Measurements from ENCODE around the gene FRAT1. TPM values are rescaled to one million over a fixed set of nuclear protein-coding genes. Genes with fewer than 3 reads are reported as not detected.
A peak's percentile ranks its signal among the peaks of the same experiment; 100 is the strongest.
"Not testable (repeated sequence)": the region's sequence is repeated elsewhere in the genome, so short reads cannot be mapped to it uniquely, and the experiment has no call there.

FRAT1 gene
- total RNA-seq, 1 experiment from 2014 or later = 2.5 TPM

DNA sequence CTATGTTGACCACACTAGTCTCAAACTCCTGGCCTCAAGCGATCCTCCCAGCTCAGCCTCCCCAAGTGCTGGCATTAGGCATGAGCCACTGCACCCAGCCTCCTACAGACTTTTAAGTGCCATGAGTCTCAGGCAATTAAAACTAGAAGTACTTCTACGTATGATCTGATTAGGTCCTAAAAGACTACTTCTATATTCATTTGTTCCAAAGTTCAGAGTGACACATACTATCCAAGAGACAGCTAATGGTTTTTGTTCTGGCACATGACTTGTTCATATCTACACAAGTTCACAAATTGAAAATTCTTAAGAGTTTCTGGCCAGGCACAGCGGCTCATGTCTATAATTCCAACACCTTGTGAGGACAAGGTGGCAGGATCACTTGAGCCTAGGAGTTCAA lies 38.3 kb upstream of the FRAT1 start:
- Histone ChIP-seq H3K4me2 (ENCODE audit: low read depth, low read length, poor library complexity, severe bottlenecking) (no peak overlapping the region), H3K79me2 (ENCODE audit: low read length) (peaks cover 49% of the 10 kb centered on the region), H4K20me1 (ENCODE audit: insufficient read depth, low read depth, low read length) (no peaks in the 10 kb centered on the region), H3K9me3 (ENCODE audit: low read length) (no peaks in the 10 kb centered on the region), H3K27ac (ENCODE audit: low read length) (no peak overlapping the region), H3K9me2 (replicated peaks; ENCODE audit: insufficient read depth, low read length) (no peaks in the 10 kb centered on the region), H2AFZ (ENCODE audit: low read length) (no peak overlapping the region), H3K36me3 (ENCODE audit: insufficient read depth, low read length) (no peaks in the 10 kb centered on the region), H3K4me3 (ENCODE audit: low read length) (no peak overlapping the region), H3K4me1 (ENCODE audit: low read length) (peaks cover 32% of the 10 kb centered on the region), H3K9ac (ENCODE audit: low read length) (no peak overlapping the region), H3K27me3 (ENCODE audit: low read length) (no peaks in the 10 kb centered on the region)
- no peak for DNase-seq

DNA sequence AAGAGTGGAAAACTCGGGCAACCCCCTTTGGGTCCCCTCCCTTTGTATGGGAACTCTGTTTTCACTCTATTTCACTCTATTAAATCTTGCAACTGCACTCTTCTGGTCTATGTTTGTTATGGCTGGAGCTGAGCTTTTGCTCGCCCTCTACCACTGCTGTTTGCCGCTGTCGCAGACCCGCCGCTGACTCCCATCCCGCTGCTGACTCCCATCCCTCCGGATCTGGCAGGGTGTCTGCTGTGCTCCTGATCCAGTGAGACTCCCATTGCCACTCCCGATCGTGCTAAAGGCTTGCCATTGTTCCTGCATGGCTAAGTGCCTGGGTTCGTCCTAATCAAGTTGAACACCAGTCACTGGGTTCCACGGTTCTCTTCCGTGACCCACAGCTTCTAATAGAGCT lies 29.0 kb upstream of the FRAT1 start:
- not testable (repeated sequence) for H3K27me3 ChIP-seq (ENCODE audit: low read length); DNase-seq; H2AFZ ChIP-seq (ENCODE audit: low read length); H3K4me1 ChIP-seq (ENCODE audit: low read length); H3K36me3 ChIP-seq (ENCODE audit: insufficient read depth, low read length); H3K9me3 ChIP-seq (ENCODE audit: low read length); H3K9me2 ChIP-seq (replicated peaks; ENCODE audit: insufficient read depth, low read length); H3K4me2 ChIP-seq (ENCODE audit: low read depth, low read length, poor library complexity, severe bottlenecking); H3K27ac ChIP-seq (ENCODE audit: low read length); H3K9ac ChIP-seq (ENCODE audit: low read length); H4K20me1 ChIP-seq (ENCODE audit: insufficient read depth, low read depth, low read length); H3K4me3 ChIP-seq (ENCODE audit: low read length)
- H3K79me2 ChIP-seq (ENCODE audit: low read length) = peaks cover 21% of the 10 kb centered on the region

DNA sequence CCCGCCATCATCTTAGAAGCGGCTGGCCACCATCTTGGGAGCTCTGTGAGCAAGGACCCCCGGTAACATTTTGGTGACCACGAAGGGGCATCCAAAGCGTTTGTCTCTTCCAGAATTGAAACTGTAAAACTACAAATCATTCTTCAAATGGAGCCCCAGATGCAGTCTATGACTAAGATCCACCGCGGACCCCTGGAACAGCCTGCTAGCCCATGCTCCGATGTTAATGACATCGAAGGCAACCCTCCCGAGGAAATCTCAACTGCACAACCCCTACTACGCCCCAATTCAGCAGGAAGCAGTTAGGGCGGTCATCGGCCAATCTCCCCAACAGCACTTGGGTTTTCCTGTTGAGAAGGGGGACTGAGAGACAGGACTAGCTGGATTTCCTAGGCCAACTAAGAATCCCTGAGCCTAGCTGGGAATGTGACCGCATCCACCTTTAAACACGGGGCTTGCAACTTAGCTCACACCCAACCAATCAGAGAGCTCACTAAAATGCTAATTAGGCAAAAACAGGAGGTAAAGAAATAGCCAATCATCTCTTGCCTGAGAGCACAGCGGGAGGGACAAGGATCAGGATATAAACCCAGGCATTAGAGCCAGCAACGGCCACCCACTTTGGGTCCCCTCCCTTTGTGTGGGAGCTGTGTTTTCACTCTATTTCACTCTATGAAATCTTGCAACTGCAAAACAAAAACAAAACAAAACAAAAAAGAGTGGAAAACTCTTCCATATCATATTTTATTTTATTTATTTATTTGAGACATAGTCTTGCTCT lies 28.3 kb upstream of the FRAT1 start:
- H3K4me2 ChIP-seq (ENCODE audit: low read depth, low read length, poor library complexity, severe bottlenecking) = peak overlapping the region; percentile 79
- H3K27me3 ChIP-seq (ENCODE audit: low read length); H4K20me1 ChIP-seq (ENCODE audit: insufficient read depth, low read depth, low read length); H2AFZ ChIP-seq (ENCODE audit: low read length); H3K9me2 ChIP-seq (replicated peaks; ENCODE audit: insufficient read depth, low read length); H3K36me3 ChIP-seq (ENCODE audit: insufficient read depth, low read length); H3K4me1 ChIP-seq (ENCODE audit: low read length); H3K9me3 ChIP-seq (ENCODE audit: low read length); DNase-seq; H3K27ac ChIP-seq (ENCODE audit: low read length): not testable (repeated sequence)
- peak overlapping the region; percentile 96; the same call in 1 of the 2 replicates for H3K9ac ChIP-seq (ENCODE audit: low read length)
- peak overlapping the region; percentile 84 for H3K4me3 ChIP-seq (ENCODE audit: low read length)
- peaks cover 20% of the 10 kb centered on the region for H3K79me2 ChIP-seq (ENCODE audit: low read length)

DNA sequence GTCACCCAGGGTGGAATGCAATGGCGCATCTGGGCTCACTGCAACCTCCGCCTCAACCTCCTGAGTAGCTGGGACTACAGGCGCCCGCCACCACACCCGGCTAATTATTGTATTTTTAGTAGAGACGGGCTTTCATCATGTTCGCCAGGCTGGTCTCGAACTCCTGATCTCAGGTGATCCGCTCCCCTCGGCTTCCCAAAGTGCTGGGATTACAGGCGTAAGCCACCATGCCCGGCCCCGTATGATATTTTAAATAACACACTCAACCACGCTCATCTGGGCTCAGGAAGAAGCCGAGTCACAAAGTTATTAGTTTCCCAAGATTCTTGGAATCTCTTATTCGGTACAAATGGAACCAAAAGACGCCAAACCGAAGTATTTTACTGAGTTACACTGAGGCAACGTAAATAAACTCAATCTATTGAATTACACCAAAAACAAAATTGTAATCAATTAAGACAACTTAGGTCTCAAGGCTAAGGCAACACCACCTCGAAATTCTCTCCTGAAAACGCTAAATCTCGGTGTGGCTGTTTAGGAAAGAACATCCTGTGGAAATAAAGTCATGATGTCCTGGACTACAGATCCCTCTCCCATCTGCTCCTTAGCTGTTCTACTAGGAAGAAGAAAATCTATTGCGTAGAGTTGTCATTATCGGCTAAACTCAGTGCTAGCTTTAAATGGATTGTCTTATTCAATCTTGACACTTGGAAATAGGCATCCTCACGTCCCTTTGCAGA lies 27.5 kb upstream of the FRAT1 start:
- Histone ChIP-seq H4K20me1 (ENCODE audit: insufficient read depth, low read depth, low read length) (no peaks in the 10 kb centered on the region), H3K4me1 (ENCODE audit: low read length) (peaks cover 6% of the 10 kb centered on the region; the same call in 1 of the 2 replicates), H2AFZ (ENCODE audit: low read length) (peak overlapping the region; percentile 53; the same call in 1 of the 2 replicates), H3K27ac (ENCODE audit: low read length) (peak overlapping the region; percentile 84), H3K27me3 (ENCODE audit: low read length) (no peaks in the 10 kb centered on the region), H3K9ac (ENCODE audit: low read length) (peak overlapping the region; percentile 96), H3K9me2 (replicated peaks; ENCODE audit: insufficient read depth, low read length) (no peaks in the 10 kb centered on the region), H3K4me3 (ENCODE audit: low read length) (peak overlapping the region; percentile 84), H3K36me3 (ENCODE audit: insufficient read depth, low read length) (no peaks in the 10 kb centered on the region), H3K9me3 (ENCODE audit: low read length) (no peaks in the 10 kb centered on the region), H3K79me2 (ENCODE audit: low read length) (peaks cover 16% of the 10 kb centered on the region), H3K4me2 (ENCODE audit: low read depth, low read length, poor library complexity, severe bottlenecking) (peak overlapping the region; percentile 79)
- peak; percentile 39 for DNase-seq

DNA sequence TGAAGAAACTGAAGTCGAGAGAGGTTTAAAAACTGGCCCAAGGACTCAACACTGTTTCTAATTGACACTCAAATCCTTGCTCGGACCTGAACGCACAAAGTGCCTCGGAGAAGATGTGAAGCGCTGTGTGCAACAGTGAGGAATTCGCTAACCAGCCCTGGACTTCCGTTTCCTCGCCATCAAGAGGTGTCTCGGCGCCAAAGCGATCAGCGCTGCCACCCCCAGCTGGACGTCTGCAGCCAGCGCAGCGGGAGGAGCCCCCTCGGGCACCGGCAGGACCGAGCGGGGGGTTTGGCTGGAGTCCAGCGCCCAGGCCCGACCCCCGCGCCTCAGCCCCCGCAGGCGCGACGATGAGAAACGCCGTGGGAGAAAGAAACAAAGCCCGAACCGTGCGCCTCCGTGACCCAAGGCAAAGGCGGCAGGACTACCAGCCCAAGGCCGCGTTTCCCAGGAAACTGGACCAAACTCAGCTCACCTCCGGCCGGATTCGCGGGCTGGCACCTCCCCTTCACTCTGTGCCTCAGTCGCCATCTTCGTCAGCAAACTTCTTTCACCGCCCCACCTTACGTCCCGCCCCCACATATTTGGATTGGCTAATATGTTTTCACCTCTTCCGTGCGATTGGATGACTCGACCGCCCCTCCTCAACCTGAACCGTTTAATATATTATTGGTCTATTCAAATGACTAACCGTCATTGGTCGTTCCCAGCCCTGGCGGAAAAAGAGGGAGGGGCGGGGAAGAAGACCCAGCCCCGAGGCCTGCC lies 26.8 kb upstream of the FRAT1 start, which contains the start of gene ARHGAP19:
TSS of gene ARHGAP19 (minus strand) at position 541 of the 765 bp plus-strand sequence. CDS start at position 531, 10 bp downstream.
- Histone ChIP-seq H3K9me3 (ENCODE audit: low read length) (no peaks in the 10 kb centered on the region), H3K27ac (ENCODE audit: low read length) (peak within 1 kb of the TSS; percentile 84), H3K4me2 (ENCODE audit: low read depth, low read length, poor library complexity, severe bottlenecking) (peak within 1 kb of the TSS; percentile 79), H3K9me2 (replicated peaks; ENCODE audit: insufficient read depth, low read length) (no peaks in the 10 kb centered on the region), H3K9ac (ENCODE audit: low read length) (peak within 1 kb of the TSS; percentile 96), H3K4me3 (ENCODE audit: low read length) (peak within 1 kb of the TSS; percentile 84), H2AFZ (ENCODE audit: low read length) (peak within 1 kb of the TSS; percentile 53; the same call in 1 of the 2 replicates), H3K79me2 (ENCODE audit: low read length) (peaks cover 16% of the 10 kb centered on the region), H3K4me1 (ENCODE audit: low read length) (peaks cover 6% of the 10 kb centered on the region; the same call in 1 of the 2 replicates), H3K27me3 (ENCODE audit: low read length) (no peaks in the 10 kb centered on the region), H3K36me3 (ENCODE audit: insufficient read depth, low read length) (no peaks in the 10 kb centered on the region), H4K20me1 (ENCODE audit: insufficient read depth, low read depth, low read length) (no peaks in the 10 kb centered on the region)
- peak; percentile 96 for DNase-seq

DNA sequence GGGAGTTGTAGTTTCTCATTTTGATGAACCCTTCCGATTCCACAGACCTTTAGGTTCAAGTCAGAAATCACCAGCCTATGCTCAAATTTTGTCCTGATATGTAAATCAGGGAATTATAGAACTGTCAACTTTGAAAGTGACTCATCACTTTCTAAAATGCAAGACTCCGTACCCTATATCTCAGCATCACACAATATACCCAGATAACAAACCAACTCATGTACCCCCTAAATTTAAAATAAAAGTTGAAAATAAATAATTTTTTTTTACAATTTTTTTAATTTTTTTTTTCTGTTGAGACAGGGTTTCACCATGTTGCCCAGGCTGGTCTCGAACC lies 26.2 kb upstream of the FRAT1 start:
- Histone ChIP-seq H2AFZ (ENCODE audit: low read length) (no peak overlapping the region), H3K27ac (ENCODE audit: low read length) (no peak overlapping the region), H3K4me1 (ENCODE audit: low read length) (peaks cover 6% of the 10 kb centered on the region; the same call in 1 of the 2 replicates), H3K9ac (ENCODE audit: low read length) (no peak overlapping the region), H3K4me2 (ENCODE audit: low read depth, low read length, poor library complexity, severe bottlenecking) (peak overlapping the region; percentile 35), H3K27me3 (ENCODE audit: low read length) (no peaks in the 10 kb centered on the region), H4K20me1 (ENCODE audit: insufficient read depth, low read depth, low read length) (no peaks in the 10 kb centered on the region), H3K36me3 (ENCODE audit: insufficient read depth, low read length) (no peaks in the 10 kb centered on the region), H3K79me2 (ENCODE audit: low read length) (peaks cover 14% of the 10 kb centered on the region), H3K4me3 (ENCODE audit: low read length) (peak overlapping the region; percentile 84; the same call in 1 of the 2 replicates), H3K9me3 (ENCODE audit: low read length) (no peaks in the 10 kb centered on the region), H3K9me2 (replicated peaks; ENCODE audit: insufficient read depth, low read length) (no peaks in the 10 kb centered on the region)
- DNase-seq = no peak

DNA sequence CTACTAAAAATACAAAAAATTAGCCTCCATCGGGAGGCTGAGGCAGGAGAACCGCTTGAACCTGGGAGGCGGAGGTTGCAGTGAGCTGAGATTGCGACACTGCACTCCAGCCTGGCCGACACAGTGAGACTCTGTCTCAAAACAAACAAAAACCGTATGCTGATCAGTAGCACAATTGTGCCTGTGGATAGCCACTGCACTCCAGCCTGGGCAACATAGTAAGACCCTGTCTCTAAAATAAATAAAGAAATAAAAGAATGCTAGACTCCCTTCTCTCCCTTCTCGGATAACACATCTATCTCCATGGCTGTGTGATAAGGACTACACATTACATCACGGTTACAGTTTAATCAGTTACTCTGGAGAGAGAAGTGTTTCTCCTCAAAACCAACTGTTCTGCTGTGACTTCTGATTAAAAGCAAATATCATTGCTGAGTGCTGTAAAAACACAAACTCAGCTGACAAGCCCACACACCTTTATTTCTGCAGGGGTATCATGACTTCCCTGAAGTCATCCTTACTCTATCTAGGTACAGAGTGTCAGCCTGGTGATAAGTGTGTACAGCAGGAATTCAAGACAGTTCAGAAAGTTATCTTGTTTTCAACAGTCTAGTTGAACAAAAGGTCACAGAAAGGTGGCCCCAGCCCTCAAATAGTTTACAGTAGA lies 21.4 kb upstream of the FRAT1 start:
- no peak for DNase-seq
- no peaks in the 10 kb centered on the region for H3K36me3 ChIP-seq (ENCODE audit: insufficient read depth, low read length)
- no peak overlapping the region for H2AFZ ChIP-seq (ENCODE audit: low read length)
- H3K4me2 ChIP-seq (ENCODE audit: low read depth, low read length, poor library complexity, severe bottlenecking) = no peak overlapping the region
- no peak overlapping the region for H3K9ac ChIP-seq (ENCODE audit: low read length)
- H4K20me1 ChIP-seq (ENCODE audit: insufficient read depth, low read depth, low read length) = no peaks in the 10 kb centered on the region
- H3K79me2 ChIP-seq (ENCODE audit: low read length) = no peaks in the 10 kb centered on the region
- H3K4me3 ChIP-seq (ENCODE audit: low read length) = no peak overlapping the region
- no peaks in the 10 kb centered on the region for H3K4me1 ChIP-seq (ENCODE audit: low read length)
- no peaks in the 10 kb centered on the region for H3K27me3 ChIP-seq (ENCODE audit: low read length)
- no peaks in the 10 kb centered on the region for H3K9me2 ChIP-seq (replicated peaks; ENCODE audit: insufficient read depth, low read length)
- H3K9me3 ChIP-seq (ENCODE audit: low read length) = no peaks in the 10 kb centered on the region
- no peak overlapping the region for H3K27ac ChIP-seq (ENCODE audit: low read length)
